ENCODE data around the gene GFY.

DNA sequence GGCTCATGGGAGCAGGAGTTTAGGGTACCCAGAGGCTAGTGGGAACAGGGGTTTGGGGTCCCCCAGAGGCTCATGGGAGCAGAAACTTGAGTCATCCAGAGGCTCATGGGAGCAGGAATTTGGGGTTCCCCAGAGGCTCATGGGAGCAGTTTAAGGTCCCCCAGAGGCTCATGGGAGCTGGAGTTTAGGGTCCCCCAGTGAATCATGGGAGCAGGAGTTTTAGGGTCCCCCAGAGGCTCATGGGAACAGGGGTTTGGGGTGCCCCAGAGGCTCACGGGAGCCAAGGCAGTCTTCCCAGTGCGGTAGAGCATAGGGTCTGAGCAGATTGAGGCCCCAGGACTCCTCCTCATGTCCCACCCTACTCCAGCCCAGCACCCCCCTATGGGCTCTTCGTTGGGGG is 40.2 kb downstream of the GFY start:
- TF ChIP-seq CTCF (IDR thresholded peaks at IDR 0.05) (no peak), POLR2A (IDR thresholded peaks at IDR 0.05) (no peak)
